Right hindlimb (tissue), 1 donor: ENCODE data around the gene TNRC18.
"Not testable (repeated sequence)": the region's sequence is repeated elsewhere in the genome, so short reads cannot be mapped to it uniquely, and the experiment has no call there.

Experiments
- DNase-seq: peaks from one replicate; pipeline ENCODE4 v3.0.0-alpha.2; 2018

Gene TNRC18

GRCh38 chr7:5286933-5287332 is 136.7 kb downstream of the TNRC18 start:
- no peak for DNase-seq

GRCh38 chr7:5284304-5285281 is 139.0 kb downstream of the TNRC18 start:
- DNase-seq = peak; percentile 73

- DNase-seq = no peak
Measured at GRCh38 chr7:5283421-5284303, 140.0 kb downstream of the TNRC18 start.

GRCh38 chr7:5282543-5283316 is 140.9 kb downstream of the TNRC18 start, which contains the start of gene SLC29A4:
Gene SLC29A4 (plus strand): TSS chr7:5282943. CDS start chr7:5287817, 4,874 bp downstream.
- peak; percentile 86 for DNase-seq

GRCh38 chr7:5281598-5282500 is 141.8 kb downstream of the TNRC18 start:
- peak; percentile 46 for DNase-seq

- DNase-seq = no peak
Measured at GRCh38 chr7:5279734-5280133, 143.9 kb downstream of the TNRC18 start.

GRCh38 chr7:5278766-5279165 is 144.9 kb downstream of the TNRC18 start:
- no peak for DNase-seq

GRCh38 chr7:5276611-5277010 is 147.0 kb downstream of the TNRC18 start:
- no peak for DNase-seq

- not testable (repeated sequence) for DNase-seq
Measured at GRCh38 chr7:5276123-5276522, 147.5 kb downstream of the TNRC18 start.

- peak; percentile 73 for DNase-seq
Measured at GRCh38 chr7:5275510-5275909, 148.1 kb downstream of the TNRC18 start.

- DNase-seq = peak; percentile 61
Measured at GRCh38 chr7:5274985-5275431, 148.6 kb downstream of the TNRC18 start.

- no peak for DNase-seq
Measured at GRCh38 chr7:5274441-5274840, 149.2 kb downstream of the TNRC18 start.

GRCh38 chr7:5273831-5274405 is 149.7 kb downstream of the TNRC18 start:
- not testable (repeated sequence) for DNase-seq

- no peak for DNase-seq
Measured at GRCh38 chr7:5270788-5271187, 152.8 kb downstream of the TNRC18 start.

- not testable (repeated sequence) for DNase-seq
Measured at GRCh38 chr7:5269992-5270657, 153.5 kb downstream of the TNRC18 start.

- DNase-seq = not testable (repeated sequence)
Measured at GRCh38 chr7:5267829-5268228, 155.8 kb downstream of the TNRC18 start.

GRCh38 chr7:5266191-5267028 is 157.2 kb downstream of the TNRC18 start:
- DNase-seq = no peak

GRCh38 chr7:5265320-5266190 is 158.1 kb downstream of the TNRC18 start:
- no peak for DNase-seq
